ENCODE results near the gene SERINC1. TPM values are rescaled to one million over a fixed set of nuclear protein-coding genes. Genes with fewer than 3 reads are reported as not detected.
"Not testable (repeated sequence)": the region's sequence is repeated elsewhere in the genome, so short reads cannot be mapped to it uniquely, and the experiment has no call there.

SERINC1 gene
- total RNA-seq (ENCODE audit: insufficient read depth, low replicate concordance) = 275 TPM

DNA sequence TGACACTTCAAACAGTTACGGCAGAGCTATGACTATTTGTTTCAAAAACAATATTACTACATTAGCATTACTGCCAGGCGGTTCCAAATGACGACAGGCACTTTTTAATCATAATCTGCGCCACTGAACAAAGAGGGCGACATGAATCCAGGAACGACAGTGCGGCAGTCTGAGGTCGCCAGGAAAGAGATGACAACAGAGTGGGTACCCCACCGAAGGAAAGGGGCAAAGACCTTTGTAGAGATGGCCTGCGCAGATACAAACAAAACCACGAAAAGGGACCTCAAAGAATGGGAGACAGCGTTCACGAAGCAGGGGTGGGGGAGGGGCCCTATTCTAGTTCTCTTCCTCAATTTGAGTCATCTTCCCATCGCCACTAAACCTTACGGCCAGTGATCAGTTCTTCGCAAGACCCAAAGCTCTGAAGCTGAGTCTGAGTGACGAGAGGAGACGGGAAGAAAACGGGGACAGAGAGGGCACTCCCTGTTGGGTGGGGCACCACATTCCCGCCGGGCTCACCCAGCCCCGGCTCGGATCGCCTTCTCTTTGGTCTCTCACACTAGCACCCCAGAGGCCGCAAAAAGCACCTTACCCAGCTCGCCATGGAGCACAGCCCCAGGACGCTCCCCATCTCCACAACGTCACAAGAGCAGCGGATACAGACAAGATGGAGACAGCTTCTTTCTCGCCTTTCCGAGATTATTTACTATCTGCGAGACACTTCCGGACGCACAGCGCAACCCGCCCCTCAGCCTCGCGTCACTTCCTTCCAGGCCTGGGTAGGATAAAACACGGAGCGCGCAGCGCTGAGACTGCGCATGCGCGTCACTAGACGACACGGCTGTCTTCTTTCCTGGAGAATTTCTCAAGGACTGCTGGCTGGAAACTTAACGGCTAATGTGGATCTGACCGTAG lies at the start of gene SERINC1:
Gene SERINC1, minus strand, starts transcription at position 701 of the 915 bp plus-strand sequence. Its CDS starts 70 bp downstream, at position 631.
- DNase-seq (ENCODE audit: low spot score) = peak; percentile 98

DNA sequence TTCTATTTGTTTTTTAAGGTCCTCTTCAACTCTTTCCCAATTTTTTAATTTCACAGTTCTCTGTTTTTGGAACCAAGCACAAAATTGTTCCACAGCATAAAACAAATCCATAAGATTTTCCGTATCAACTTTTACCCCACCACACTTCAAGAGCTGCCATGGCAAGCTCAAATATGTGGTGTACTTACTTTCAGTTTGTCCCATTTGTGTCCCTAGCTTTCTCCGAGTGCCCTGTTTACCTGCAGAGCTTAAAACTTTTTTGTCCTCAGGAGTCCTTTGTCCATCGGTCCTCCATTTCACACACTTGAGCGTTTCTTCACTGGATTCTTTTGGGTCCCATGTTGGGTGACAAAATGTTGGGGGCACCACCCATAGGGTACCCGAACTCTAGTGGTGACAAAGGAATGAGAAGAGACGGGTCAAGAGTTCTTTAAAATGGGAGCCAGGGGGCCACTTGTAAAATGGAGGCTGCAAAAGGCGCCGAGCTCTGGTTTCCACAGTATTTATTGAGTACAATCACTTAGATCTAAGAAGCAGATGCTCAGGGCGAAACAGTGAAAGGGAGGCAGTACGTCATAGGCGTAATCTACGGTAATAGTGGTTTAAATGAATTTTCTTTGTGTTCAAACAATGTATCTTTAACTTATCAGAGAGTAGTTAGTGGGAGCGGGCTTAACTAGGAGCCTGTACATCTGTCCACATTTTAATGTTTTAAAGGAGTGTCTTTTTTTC lies 39.8 kb upstream of the SERINC1 start:
- DNase-seq (ENCODE audit: low spot score) = no peak

DNA sequence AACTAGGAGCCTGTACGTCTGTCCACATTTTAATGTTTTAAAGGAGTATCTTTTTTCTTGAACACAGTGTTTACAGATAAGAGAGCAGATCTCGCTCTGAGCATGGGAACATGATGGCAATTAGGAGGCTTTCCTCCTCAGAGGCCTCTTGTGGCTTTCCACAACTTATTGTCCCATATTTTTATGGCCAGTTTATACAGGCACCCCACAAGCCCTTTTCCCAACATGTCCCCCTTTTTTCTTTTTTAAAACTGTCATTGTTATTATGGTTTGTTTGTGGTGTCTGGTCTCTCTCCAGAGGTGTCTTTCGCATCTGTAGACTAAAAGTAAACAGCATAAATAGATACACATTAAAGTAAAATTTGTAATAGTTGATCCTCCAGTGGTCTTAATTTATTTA lies 33.6 kb upstream of the SERINC1 start:
- DNase-seq (ENCODE audit: low spot score) = not testable (repeated sequence)

DNA sequence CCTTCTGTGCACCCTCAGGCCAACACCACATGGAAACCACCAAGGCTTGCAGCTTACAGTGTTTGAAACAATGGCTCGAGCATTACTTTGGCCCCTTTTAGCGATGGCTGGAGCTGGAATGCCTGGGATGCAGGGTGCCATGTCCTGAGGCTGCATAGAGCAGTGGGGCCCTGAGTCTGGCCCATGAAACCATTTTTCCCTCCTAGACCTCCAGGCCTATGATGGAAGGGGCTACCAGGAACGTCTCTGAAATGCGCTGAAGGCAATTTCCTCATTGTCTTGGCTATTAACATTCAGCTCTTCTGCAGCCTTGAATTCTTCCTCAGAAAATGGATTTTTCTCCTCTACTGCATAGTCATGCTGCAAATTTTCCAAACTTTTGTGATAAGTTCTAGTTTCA lies 29.9 kb upstream of the SERINC1 start:
- no peak for DNase-seq (ENCODE audit: low spot score)

DNA sequence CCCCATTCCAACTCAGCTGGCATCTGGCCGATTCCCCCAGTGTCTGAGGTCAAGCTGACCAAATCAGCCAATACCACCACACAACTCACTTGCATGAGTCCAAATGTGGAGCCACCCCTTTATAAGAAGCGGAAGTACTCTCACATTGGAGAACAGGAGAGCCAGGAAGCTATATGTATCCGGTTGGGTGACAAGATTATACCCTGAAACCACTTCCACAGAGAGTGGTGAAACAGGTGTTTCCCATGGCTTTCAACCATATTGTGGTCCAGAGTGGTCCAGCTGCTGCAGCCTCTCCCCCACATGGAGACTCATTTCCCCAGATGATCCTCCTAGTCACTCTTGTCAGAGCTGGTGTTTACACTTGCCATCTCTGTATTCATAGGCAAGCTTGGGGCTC lies 24.0 kb upstream of the SERINC1 start:
- no peak for DNase-seq (ENCODE audit: low spot score)

DNA sequence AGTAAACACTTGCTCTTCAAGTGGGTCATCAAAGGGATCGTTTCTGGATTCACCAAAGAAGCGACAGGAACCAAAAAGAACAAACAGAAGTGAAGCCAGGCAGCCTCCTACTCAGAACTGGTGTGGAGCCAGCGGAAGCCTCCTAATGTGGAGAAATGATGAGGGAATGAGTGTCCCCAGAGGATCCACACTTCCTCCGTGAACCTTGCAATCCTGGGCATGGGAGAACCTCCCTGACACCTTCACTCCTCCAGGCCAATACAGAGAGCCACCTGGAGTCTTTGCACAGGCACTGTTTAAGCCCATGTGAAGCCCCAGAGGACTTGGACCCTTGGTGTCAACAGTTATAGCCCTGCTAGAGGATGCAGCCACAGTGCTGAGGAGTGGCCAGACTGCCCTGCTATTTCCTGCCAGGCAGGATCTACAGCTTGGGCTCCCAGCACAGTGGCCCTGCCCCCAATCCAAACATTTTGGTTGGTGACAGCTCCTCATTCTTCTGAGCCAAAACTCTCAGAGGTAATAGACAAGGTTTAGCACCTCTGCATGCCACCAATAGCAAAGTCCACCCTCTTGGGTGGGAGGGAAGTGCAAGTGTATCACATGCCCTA lies 23.2 kb upstream of the SERINC1 start:
- no peak for DNase-seq (ENCODE audit: low spot score)

DNA sequence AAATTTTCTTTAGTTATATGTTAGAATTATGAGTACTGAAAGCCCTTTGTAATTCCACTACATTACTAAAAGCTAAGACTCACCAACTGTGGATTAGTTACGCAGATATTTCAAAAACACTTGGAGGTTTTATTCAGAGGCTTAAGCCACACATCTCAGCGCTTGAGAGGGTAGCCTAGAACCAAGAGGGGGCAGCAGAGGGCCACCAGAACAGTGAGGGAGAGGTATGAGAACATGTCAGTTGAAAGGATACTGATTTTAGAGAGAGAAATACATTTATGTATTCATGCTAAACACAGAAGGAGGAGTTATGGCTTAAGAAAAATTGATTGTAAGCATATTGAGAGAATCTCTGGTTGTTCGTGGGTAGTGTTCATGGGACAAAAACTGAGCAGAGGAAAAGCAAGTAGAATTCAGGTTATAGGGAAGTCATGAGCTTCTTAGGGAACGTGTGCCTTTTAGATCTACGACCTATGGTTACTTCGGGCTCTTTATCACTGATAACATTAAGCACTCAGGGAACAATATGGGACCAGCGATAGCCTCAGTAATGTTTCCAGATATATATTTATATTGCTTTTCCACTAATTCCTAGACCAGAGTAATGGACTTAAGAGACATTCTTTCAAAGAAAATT lies 20.4 kb upstream of the SERINC1 start:
- DNase-seq (ENCODE audit: low spot score) = peak; percentile 89

DNA sequence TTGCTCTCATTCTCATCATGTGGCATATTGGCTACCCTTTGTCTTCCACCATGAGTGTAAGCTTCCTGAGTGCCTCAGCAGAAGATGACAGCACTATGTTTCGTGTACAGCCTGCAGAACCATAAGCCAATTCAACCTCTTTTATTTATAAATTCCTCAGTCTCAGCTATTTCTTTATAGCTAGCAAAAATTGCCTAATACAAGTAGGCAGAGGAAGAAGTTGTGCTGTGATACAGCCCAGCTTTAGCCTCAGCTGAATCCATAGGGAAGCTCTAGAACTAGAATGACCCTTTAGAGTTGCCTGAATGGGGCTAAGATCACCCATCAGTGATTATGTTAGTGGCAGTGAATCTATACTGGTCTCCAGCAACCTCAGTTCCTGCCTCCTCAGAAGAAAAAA lies 19.0 kb upstream of the SERINC1 start:
- DNase-seq (ENCODE audit: low spot score) = no peak

DNA sequence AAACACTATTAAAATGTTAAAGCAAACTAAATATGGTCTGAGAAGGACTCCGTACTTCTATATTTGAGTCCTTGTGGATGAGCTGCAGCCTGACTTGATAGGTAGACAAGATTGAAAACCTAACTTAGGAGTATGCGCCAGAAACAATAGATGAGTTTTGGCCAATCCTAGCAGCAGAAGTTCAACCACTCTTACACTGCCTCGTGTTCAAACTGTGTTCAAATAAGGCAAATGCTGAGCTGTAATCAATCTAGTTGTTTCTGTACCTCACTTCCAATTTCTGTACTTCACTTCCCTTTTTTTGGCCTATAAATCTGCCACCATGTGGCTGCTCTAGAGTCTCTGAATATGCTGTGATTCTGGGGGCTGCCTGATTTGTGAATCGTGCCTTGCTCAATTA lies 13.2 kb upstream of the SERINC1 start:
- DNase-seq (ENCODE audit: low spot score) = no peak

DNA sequence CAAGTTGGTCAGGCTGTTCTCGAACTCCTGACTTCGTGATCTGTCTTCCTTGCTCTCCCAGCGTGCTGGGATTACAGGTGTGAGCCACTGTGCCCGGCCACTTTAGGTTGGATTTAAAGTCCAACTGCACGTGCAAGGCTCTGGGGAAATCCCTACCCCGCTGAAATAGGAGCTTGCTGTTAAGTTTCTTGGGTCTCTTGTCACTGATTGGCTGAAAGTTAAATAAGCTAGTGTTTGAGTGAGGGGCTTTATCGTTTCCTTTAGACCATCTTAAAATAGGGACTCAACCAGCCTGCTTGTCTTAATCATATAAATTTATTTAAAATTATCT lies 11.1 kb upstream of the SERINC1 start:
- DNase-seq (ENCODE audit: low spot score) = no peak

DNA sequence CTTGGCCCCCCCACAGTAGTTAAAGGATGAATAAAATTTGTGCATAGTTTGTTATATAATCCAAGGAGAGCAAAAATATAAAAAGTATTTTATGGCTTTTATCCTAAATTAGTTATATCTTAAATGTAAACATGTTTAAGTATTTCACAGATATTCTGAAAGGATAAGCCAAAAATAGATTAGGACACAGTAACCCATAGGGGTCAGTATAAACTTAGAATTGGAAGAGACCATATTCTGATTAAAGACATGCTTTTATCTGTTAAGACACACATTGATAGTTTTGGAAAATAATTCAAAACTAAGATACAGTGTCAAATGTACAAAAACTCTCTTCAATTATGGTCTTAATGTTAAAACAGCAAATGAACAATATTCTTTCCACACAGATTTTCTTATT lies 4.5 kb upstream of the SERINC1 start:
- DNase-seq (ENCODE audit: low spot score) = no peak

DNA sequence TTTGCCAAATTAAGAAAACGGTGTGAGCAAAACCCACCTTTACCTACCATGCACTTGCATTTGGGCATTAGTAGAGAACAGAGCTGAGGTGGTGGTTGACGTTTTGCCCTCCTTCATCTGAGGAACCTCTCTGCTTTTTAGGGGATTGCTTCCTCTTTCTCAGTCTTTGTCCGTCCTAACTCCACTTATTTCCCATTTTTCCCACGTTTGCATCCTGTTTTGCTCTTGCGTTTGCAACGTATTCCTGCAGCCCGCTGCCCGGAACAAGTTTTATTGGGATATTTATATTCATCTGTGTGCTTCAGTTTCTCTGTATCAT lies 374 bp upstream of the SERINC1 start:
- no peak for DNase-seq (ENCODE audit: low spot score)

DNA sequence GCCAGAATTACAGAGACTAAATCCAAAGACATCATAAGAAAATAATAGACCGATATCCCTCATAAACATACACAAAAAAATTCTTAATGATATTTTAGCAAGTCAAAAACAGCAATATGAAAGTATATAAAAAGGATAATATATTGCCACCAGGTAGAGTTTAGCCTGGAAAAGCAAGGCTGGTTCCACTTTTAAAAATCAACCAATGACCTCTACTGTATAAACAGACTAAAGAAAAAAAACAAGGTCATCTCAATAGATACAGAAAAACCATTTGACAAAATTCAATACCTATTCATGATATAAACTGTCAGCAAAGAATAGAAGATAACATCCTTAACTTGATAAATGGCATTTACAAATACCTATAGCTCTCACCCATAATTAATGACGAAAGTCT lies 9.7 kb downstream of the SERINC1 start:
- DNase-seq (ENCODE audit: low spot score) = no peak

DNA sequence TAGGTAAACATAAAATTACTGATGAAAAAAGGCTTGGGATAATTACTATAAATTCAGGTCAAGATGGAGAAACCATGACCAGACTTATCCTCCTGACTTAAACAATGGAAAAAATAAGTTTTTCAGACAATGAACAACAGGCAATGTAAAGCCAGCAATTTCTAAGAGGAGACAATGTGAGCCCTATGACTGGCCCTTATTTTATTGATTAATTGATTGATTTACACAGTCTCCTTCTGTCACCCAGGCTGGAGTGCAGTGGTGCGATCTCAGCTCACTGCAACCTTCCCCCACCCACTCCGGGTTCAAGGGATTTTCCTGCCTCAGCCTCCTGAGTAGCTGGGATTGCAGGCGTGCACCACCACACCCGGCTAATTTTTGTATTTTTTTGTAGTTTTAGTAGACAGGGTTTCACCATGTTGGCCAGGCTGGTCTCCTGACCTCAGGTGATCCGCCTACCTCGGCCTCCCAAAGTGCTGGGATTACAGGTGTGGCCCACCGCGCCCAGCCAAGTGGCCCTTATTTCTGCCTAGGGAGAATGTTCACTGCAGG lies 11.7 kb downstream of the SERINC1 start:
- DNase-seq (ENCODE audit: low spot score) = not testable (repeated sequence)

DNA sequence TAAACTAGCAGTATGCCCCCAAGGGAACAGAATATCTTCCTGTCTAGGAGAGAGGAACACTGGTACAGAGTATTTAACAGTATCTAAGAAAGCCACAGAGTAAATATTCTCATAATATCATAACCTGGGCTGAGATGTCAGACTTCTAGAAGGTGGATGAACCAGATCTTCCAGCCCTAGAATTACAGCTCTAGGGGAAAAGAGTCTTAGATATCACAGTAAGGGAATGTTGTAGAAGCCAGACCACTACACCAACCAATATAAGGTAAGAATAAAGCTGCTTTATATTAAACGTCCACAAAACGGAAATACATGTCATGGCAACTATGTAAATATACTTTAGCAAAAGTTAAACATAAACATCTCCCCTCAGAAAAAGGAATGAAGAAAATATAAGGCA lies 12.4 kb downstream of the SERINC1 start:
- peak; percentile 38 for DNase-seq (ENCODE audit: low spot score)

DNA sequence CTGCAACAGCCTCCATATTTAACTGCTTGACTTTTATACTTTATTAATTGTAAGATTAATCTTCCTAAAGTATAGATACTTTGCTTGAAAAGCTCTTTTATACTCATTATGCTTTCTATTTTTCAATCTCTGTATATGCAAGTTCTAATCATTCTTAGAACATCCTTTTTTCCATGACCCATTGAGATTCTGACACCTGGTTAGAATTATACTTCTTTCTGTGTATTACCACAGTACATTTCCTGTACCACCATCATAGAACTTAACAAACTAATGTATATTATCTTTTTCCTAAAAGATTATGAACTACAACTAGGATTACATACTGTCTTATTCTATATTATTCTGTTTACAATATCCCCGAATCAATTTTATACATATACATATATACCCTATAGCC lies 13.5 kb downstream of the SERINC1 start:
- DNase-seq (ENCODE audit: low spot score) = no peak

DNA sequence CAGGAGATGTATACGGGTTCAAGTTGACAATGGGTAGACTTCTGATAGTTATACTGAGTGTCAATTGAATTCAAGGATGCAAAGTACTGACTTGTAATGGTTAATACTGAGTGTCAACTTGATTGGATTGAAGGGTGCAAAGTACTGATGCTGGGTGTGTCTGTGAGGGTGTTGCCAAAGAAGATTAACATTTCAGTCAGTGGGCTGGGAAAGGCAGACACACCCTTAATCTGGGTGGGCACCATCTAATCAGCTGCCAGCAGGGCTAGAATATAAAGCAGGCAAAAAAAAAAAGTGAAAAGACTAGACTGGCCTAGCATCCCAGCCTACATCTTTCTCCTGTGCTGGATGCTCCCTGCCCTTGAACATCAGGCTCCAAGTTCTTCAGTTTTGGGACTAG lies 16.5 kb downstream of the SERINC1 start:
- DNase-seq (ENCODE audit: low spot score) = not testable (repeated sequence)

DNA sequence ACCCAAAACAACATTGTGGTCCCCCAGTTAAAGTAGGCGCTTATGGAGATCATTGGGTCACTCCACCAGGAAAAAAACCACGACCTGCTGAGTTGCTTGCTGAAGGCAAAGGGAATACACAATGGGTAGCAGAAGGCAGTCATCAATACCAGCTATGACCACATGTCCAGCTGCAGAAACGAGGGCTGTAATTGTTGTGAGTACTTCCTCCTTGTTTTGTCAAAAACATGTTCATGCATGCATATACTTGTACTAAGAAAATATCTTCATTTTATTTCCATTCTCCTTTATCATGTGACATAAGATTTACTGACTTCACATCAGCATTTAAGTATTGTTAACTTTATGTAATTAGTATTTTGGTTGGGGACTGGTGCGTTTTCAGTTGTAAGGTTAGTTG lies 16.9 kb downstream of the SERINC1 start:
- no peak for DNase-seq (ENCODE audit: low spot score)

DNA sequence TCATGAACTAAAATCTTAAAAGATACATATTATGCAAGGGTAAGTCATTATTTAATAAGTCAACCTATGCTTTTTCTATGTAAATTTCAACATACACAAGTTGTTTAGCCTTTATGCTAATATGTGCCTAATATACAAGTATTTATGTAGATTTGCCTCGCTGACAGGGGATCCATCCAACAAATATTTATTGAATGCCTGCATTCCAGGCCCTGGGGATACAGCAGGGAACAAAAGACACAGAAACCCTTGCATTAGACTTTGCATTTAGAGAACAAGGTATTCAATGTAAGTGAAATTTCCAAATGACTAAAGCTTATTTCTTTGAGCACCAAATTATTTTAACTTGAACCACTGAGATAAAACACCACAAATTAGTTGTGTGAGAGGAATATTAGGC lies 19.1 kb downstream of the SERINC1 start:
- no peak for DNase-seq (ENCODE audit: low spot score)

DNA sequence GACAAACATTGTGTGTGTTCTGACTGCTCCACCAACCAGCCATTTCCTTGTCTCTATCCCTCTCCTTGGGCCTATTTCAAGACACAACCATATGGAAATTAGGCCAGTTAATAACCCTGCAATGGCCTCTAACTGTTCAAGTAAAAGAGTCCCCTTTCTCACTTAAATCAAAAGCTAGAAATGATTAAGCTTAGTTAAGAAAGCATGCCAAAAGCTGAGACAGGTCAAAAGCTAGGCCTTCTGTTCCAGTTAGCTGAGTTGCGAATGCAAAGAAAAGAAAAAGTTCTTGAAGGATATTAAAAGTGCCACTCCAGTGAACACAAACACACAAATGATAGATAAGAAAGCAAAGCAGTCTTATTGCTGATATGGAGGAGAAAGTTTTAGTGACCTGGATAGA lies 22.5 kb downstream of the SERINC1 start:
- no peak for DNase-seq (ENCODE audit: low spot score)

DNA sequence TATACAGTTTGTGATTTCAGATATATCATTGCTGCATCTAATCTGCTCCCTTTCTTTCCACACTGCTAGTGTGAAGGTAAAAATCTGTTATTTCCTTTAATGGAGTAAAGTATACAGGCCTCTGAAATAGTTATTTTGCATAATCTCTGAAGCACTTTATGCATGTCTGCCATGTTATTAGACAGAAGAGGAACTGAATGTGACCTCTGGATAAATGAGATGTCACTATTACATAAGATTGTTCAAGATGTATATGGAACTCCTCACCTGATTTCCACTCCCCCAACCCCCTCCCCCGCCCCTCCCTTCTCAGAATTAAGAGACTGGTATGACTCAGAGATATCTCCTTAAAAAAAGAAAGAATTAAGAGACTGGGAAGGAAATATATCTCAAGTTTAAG lies 26.3 kb downstream of the SERINC1 start:
- DNase-seq (ENCODE audit: low spot score) = no peak

DNA sequence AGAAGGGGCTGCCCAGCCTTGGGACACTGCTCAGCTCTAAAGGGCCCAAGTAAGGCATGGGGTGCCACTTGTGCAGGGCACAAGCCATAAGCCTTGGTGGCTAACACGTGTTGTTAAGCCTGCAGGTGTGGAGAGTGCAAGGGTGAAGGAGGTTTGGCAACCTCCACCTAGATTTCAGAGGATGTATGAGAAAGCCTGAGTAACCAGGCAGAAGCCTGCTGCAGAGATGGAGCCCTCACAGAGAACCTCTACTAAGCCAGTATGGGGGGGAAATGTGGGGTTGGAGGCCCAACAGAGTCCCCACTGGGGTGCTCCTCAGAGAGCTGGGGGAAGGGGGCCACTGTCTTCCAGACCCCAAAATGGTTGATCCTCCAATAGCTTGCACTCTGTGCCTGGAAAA lies 32.6 kb downstream of the SERINC1 start:
- no peak for DNase-seq (ENCODE audit: low spot score)

All from umbilical cord (tissue), 2 donors.